WI38 (cell line): ENCODE measurements around the gene OPN5.

Experiments
- H3K4me3 ChIP-seq: 2 replicates; pipeline ENCODE4 v1.5.1; 2011; ENCODE audit warnings: low read depth, mild to moderate bottlenecking, control low read depth, low read length
- CTCF ChIP-seq: IDR thresholded peaks from 2 replicates; pipeline ENCODE4 v1.5.1; 2012; ENCODE audit warnings: low read depth, mild to moderate bottlenecking, control low read depth, low read length

Gene OPN5, protein sequence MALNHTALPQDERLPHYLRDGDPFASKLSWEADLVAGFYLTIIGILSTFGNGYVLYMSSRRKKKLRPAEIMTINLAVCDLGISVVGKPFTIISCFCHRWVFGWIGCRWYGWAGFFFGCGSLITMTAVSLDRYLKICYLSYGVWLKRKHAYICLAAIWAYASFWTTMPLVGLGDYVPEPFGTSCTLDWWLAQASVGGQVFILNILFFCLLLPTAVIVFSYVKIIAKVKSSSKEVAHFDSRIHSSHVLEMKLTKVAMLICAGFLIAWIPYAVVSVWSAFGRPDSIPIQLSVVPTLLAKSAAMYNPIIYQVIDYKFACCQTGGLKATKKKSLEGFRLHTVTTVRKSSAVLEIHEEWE

GRCh38 chr6:47781732-47782131 is at the start of gene OPN5:
Gene OPN5, plus strand, starts transcription at chr6:47782032. Its CDS starts 35 bp downstream, at chr6:47782067.
- no peak for TF ChIP-seq CTCF
- no peak within 1 kb of the TSS for H3K4me3 ChIP-seq

DNA sequence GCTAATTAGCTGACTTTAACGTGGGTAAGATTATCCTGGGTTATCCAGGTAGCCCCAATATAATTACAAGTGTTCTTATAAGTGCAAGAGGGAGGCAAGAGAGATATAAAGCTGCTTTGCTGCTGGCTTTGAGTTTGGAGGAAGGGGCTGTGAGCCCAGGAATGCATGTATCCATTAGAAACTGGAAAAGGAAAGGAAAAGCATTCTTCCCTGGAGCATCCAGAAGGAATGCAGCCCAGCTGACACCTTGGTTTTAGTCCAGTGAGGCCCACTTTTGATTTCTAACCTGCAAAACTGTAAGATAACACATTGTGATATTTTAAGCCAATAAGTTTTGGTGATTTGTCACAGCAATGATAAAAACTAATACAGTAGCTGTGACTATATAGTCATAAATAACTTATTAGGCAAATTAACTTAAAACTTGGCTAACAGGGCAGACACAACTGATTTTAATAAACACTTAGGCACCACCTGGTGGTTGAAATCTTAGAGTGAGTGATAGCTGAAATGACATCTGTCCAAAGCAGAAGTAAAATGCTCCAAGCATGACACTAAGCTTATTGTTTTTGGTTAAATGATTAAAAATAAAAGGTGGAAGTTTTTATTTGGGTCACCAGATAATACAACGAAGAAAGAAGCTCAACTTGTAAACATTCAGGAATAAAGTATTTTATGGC is 47.8 kb upstream of the OPN5 start:
- TF ChIP-seq CTCF, result no peak
- no peak overlapping the region for H3K4me3 ChIP-seq

DNA sequence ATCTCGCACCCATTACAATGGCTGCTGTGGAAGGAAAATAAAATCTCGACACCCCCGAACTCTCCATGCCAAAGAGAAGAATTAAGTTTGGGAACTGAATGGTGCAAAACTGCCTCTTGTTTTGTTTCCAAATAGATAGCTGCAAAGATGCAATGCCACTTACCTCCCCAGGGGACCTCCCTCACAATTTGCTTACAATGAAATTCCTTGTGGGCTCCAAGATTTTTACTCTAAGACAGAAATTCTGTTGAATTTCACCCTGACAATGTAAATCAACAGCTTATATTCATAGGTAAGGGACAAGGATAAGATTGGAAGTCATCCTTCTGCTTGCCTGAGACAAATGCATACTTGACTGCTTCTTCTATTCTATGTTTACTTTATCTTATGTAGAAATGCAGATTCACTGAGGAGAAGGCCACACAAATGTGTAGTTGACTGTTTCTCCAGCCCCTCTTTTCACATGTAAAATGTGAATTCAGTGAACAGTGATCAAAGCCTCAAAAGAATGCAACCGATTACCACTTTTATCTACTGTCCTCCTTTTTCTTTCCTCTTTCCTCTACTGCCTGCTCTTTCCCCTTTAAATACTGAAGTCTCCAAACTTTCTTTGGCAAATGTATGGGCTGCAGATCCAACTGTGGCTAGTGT is 46.9 kb upstream of the OPN5 start:
- H3K4me3 ChIP-seq, result no peak overlapping the region
- no peak for TF ChIP-seq CTCF

DNA sequence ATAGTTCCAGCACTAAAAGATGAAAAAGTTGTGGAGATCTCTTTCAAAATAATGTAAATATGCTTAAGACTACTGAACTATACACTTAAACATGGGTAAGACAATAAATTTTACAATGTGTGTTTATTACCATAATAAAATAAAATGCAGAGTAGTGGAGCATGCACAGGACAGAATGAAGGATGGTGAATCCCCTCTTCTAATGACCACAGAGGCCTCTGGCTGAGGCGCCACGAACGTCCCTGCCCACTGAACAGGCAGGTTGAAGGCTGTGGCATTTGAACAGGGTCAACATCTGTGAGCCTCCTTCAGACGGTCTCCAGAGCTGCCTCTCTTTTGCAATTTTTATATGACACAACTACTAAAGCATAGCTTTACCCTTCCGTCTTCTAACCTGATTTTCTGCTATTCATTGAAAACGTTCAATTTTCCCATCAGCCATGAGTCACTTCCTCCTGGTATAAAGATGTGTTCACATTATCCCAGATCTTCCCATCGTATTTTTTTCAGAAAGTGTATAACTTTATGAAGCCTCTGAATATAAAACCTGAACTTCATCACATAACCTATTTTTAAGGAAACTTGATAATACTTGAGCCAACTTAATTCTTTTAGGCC is 45.6 kb upstream of the OPN5 start:
- H3K4me3 ChIP-seq, result no peak overlapping the region

GRCh38 chr6:47737406-47737805 is 44.4 kb upstream of the OPN5 start:
- no peak for TF ChIP-seq CTCF

More for the DNA sequence above, 45.6 kb upstream of the OPN5 start:
- TF ChIP-seq CTCF, result no peak

GRCh38 chr6:47740714-47741113 is 41.1 kb upstream of the OPN5 start:
- no peak for TF ChIP-seq CTCF
- H3K4me3 ChIP-seq, result no peak overlapping the region

More at GRCh38 chr6:47737406-47737805, 44.4 kb upstream of the OPN5 start:
- H3K4me3 ChIP-seq, result no peak overlapping the region
